NK-92 treated with Interleukin-12 subunit alpha and Interleukin-12 subunit beta, amount 100 ng/mL, for 24 hours (cell line): ENCODE data around the gene SLC31A1.

Source experiments
- DNase-seq: peaks from one replicate; lab custom pipeline; 2025; lab: John Stamatoyannopoulos, UW

SLC31A1 gene

GRCh38 chr9:113306566-113306965 lies 85.2 kb downstream of the SLC31A1 start:
- no peak for DNase-seq

GRCh38 chr9:113307396-113307975 lies 86.1 kb downstream of the SLC31A1 start:
- DNase-seq = no peak

- DNase-seq = no peak
Measured at GRCh38 chr9:113309204-113309813, 88.0 kb downstream of the SLC31A1 start.

- DNase-seq = no peak
Measured at GRCh38 chr9:113310538-113310937, 89.2 kb downstream of the SLC31A1 start.

- no peak for DNase-seq
Measured at GRCh38 chr9:113311961-113312360, 90.6 kb downstream of the SLC31A1 start.

GRCh38 chr9:113313261-113313660 lies 91.9 kb downstream of the SLC31A1 start:
- DNase-seq = no peak
